IMR-90 (cell line): ENCODE results near the gene PTPN3. TPM values are rescaled to one million over a fixed set of nuclear protein-coding genes. Genes with fewer than 3 reads are reported as not detected.

Experiments used
- ATAC-seq: fragments of 200-7000 bp; cut with Tn5 transposase; 2 replicates; pipeline ENCODE4 v1.9.1; 2020; ENCODE audit warnings: low read depth, mild to moderate bottlenecking, moderate library complexity
- BruUV-seq: library from RNA; stranded (reverse); fragments of 400-500 nt; replicated peaks from 2 replicates; lab custom pipeline; 2021; lab: Mats Ljungman, UMichigan
- CTCF ChIA-PET: fragments of 300-600 bp; formaldehyde crosslinking; extraction: SDS; loops from one replicate; lab custom pipeline; 2021; ENCODE audit warnings: antibody characterized with exemption; lab: Yijun Ruan, JAX
- POLR2A ChIA-PET: fragments of 300-600 bp; sonication (Branson Sonifier 250); formaldehyde crosslinking; loops from one replicate; lab custom pipeline; 2022; ENCODE audit warnings: antibody characterized with exemption; ENCODE audit not compliant: unreplicated experiment; lab: Charles Lee
- DNase-seq: peaks from one replicate; pipeline ENCODE4 v3.0.0; 2013
- H2AFZ ChIP-seq: replicated peaks from 2 replicates; pipeline ENCODE3; 2013; ENCODE audit warnings: low read length, mild to moderate bottlenecking; ENCODE audit not compliant: poor library complexity
- H2AK5ac ChIP-seq: 2 replicates; pipeline ENCODE4 v1.6.1; 2013; ENCODE audit warnings: low read depth, low read length, inconsistent platforms
- H2AK9ac ChIP-seq: replicated peaks from 2 replicates; pipeline ENCODE3; 2013; ENCODE audit warnings: mild to moderate bottlenecking, low read depth, low read length, moderate library complexity; ENCODE audit not compliant: poor library complexity
- H2BK120ac ChIP-seq: 2 replicates; pipeline ENCODE4 v1.6.1; 2013; ENCODE audit warnings: low read depth, low read length, inconsistent platforms
- H2BK15ac ChIP-seq: 3 replicates; pipeline ENCODE4 v1.6.1; 2013; ENCODE audit warnings: low read depth, low read length, inconsistent platforms
- H2BK20ac ChIP-seq: 2 replicates; pipeline ENCODE4 v1.6.1; 2013; ENCODE audit warnings: low read depth, mild to moderate bottlenecking, inconsistent platforms, low read length, moderate library complexity
- H2BK5ac ChIP-seq: 2 replicates; pipeline ENCODE4 v1.6.1; 2013; ENCODE audit warnings: mild to moderate bottlenecking, low read depth, low read length, inconsistent platforms; ENCODE audit not compliant: poor library complexity, severe bottlenecking
- H3K14ac ChIP-seq: replicated peaks from 2 replicates; pipeline ENCODE4 v1.6.1; 2013; ENCODE audit warnings: low read depth, low read length, inconsistent platforms
- H3K18ac ChIP-seq: 2 replicates; pipeline ENCODE4 v1.6.1; 2013; ENCODE audit warnings: low read depth, low read length, control low read depth
- H3K23ac ChIP-seq: 2 replicates; pipeline ENCODE4 v1.6.1; 2013; ENCODE audit warnings: low read depth, low read length, inconsistent platforms
- H3K27ac ChIP-seq: 2 replicates; pipeline ENCODE4 v1.5.1; 2013; ENCODE audit warnings: mild to moderate bottlenecking, control low read depth, low read length; ENCODE audit not compliant: insufficient read depth
- H3K27me3 ChIP-seq: 2 replicates; pipeline ENCODE4 v1.6.1; 2013; ENCODE audit warnings: low read length; ENCODE audit not compliant: control insufficient read depth, insufficient read depth
- H3K36me3 ChIP-seq: 2 replicates; pipeline ENCODE4 v1.6.1; 2013; ENCODE audit warnings: low read length, mixed read lengths; ENCODE audit not compliant: control insufficient read depth, insufficient read depth
- H3K4ac ChIP-seq: 2 replicates; pipeline ENCODE4 v1.6.1; 2013; ENCODE audit warnings: low read depth, low read length, inconsistent platforms
- H3K4me1 ChIP-seq: 2 replicates; pipeline ENCODE4 v1.6.1; 2013; ENCODE audit warnings: low read length, mixed read lengths; ENCODE audit not compliant: control insufficient read depth, insufficient read depth
- H3K4me2 ChIP-seq: 2 replicates; pipeline ENCODE4 v1.6.1; 2013; ENCODE audit warnings: low read depth, mild to moderate bottlenecking, control low read depth, low read length, moderate library complexity
- H3K4me3 ChIP-seq: 2 replicates; pipeline ENCODE4 v1.5.1; 2013; ENCODE audit warnings: low read depth, mild to moderate bottlenecking, control low read depth, low read length, moderate library complexity; ENCODE audit not compliant: insufficient read depth
- H3K56ac ChIP-seq: 2 replicates; pipeline ENCODE4 v1.6.1; 2013; ENCODE audit warnings: low read length, inconsistent platforms; ENCODE audit not compliant: insufficient read depth; ENCODE audit errors: extremely low read depth
- H3K79me1 ChIP-seq, 2 experiments: 2 replicates each; pipeline ENCODE4 v1.6.1; 2013; ENCODE audit warnings: low read length in 2 of 2, inconsistent platforms in 1 of 2, low read depth in 1 of 2
- H3K9ac ChIP-seq: 2 replicates; pipeline ENCODE4 v1.6.1; 2013; ENCODE audit warnings: low read depth, low read length, control low read depth
- H3K9me1 ChIP-seq: 2 replicates; pipeline ENCODE4 v1.6.1; 2013; ENCODE audit warnings: low read length, inconsistent platforms; ENCODE audit not compliant: insufficient read depth
- H3K9me3 ChIP-seq: 2 replicates; pipeline ENCODE4 v1.6.1; 2013; ENCODE audit warnings: low read length; ENCODE audit not compliant: control insufficient read depth, insufficient read depth
- H4K20me1 ChIP-seq: 2 replicates; pipeline ENCODE4 v1.6.1; 2013; ENCODE audit warnings: low read length, inconsistent platforms; ENCODE audit not compliant: insufficient read depth
- H4K5ac ChIP-seq: 2 replicates; pipeline ENCODE4 v1.6.1; 2013; ENCODE audit warnings: mild to moderate bottlenecking, low read depth, low read length, control low read depth
- H4K8ac ChIP-seq, 2 experiments: 2 replicates each; pipeline ENCODE4 v1.6.1; 2013; ENCODE audit warnings: low read depth in 2 of 2, low read length in 2 of 2, control low read depth in 1 of 2, inconsistent platforms in 1 of 2
- H4K91ac ChIP-seq: 2 replicates; pipeline ENCODE4 v1.6.1; 2013; ENCODE audit warnings: low read depth, low read length, inconsistent platforms; ENCODE audit not compliant: insufficient read depth
- BHLHE40 ChIP-seq: fragments of 150-350 bp; IDR thresholded peaks from 2 replicates; pipeline ENCODE4 v1.6.1; 2016; ENCODE audit warnings: mild to moderate bottlenecking, low read depth, low read length
- CEBPB ChIP-seq: IDR thresholded peaks from 2 replicates; pipeline ENCODE4 v1.6.1; 2012; ENCODE audit warnings: low read depth, low read length, improper control_type of control experiment
- CHD1 ChIP-seq: IDR thresholded peaks from 2 replicates; pipeline ENCODE4 v1.6.1; 2012; ENCODE audit warnings: low read depth, low read length, improper control_type of control experiment
- MAFK ChIP-seq: IDR thresholded peaks from 2 replicates; pipeline ENCODE4 v1.6.1; 2012; ENCODE audit warnings: low read depth, low read length, improper control_type of control experiment
- RAD21 ChIP-seq: IDR thresholded peaks from 2 replicates; pipeline ENCODE4 v1.6.1; 2012; ENCODE audit warnings: low read length, improper control_type of control experiment
- RCOR1 ChIP-seq: IDR thresholded peaks from 2 replicates; pipeline ENCODE4 v1.6.1; 2012; ENCODE audit warnings: mild to moderate bottlenecking, low read length, improper control_type of control experiment; ENCODE audit not compliant: insufficient replicate concordance
- WGBS, 2 experiments: methylation state at CpG; one replicate each; pipeline versions ENCODE4 v1.1.5 to v1.1.7; 2013; ENCODE audit warnings: missing lambda C conversion rate in 2 of 2; ENCODE audit not compliant: insufficient read length in 1 of 2; ENCODE audit errors: extremely low coverage in 2 of 2; 5-methylcytosine and 5-hydroxymethylcytosine counted together
- dilution Hi-C: fragments of 300-500 bp; cut with HindIII; formaldehyde crosslinking; loops from one replicate; pipeline ENCODE4 v1.14.3; 2018; ENCODE audit warnings: low sequenced_read_pairs; ENCODE audit not compliant: unreplicated experiment
- in situ Hi-C: fragments of 300-500 bp; cut with MboI; formaldehyde crosslinking; loops from 3 replicates; pipeline ENCODE4 v1.14.3; 2019; ENCODE audit warnings: low sequenced_read_pairs, inconsistent platforms, mixed read lengths
- intact Hi-C: fragments of 100-400 bp; cut with micrococcal nuclease; formaldehyde crosslinking; loops from 2 replicates; pipeline ENCODE4 v1.10.0; 2022
- polyA plus RNA-seq, 3 experiments: library from polyadenylated mRNA; depleted of rRNA; stranded (reverse); fragments of >200 nt; gene quantifications; 2 replicates each; pipeline ENCODE4 v1.2.3, GENCODE V29; 2012; ENCODE audit warnings: low replicate concordance in 1 of 3
- total RNA-seq: library from RNA; depleted of rRNA; stranded (reverse); fragments of >200 nt; gene quantifications from 2 replicates; pipeline ENCODE4 v1.2.3, GENCODE V29; 2012
- TF ChIP-seq, protein P1 (sequence below): fragments of 150-350 bp; IDR thresholded peaks from 2 replicates; pipeline ENCODE4 v1.6.1; 2017; ENCODE audit warnings: mild to moderate bottlenecking, antibody characterized with exemption, low read length, low read depth

Gene PTPN3
- total and polyA plus RNA-seq, 2 of the 4 experiments (the other 2 are of a cell fraction) = 0.72 to 0.89 TPM

DNA sequence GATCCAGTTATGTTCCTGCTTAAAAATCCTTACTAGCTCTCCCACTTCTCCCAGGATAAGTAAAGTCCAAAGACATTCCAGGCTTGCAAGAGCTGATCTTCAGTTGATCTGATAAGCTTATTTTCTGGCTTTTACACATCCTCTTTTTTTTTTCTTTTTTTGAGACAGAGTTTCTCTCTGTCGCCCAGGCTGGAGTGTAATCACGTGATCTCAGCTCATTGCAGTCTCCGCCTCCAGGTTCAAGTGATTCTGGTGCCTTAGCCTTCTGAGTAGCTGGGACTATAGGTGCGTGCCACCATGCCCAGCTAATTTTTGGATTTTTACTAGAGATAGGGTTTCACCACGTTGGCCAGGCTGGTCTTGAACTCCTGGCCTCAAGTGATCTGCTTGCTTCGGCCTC, 37.3 kb upstream of the PTPN3 start:
- ChIA-PET CTCF (no interaction called here), POLR2A (no interaction called here)
- in situ Hi-C loops (no loop called here), dilution Hi-C loops (no loop called here), intact Hi-C loops (no loop called here)
- no peak overlapping the region for H3K27ac ChIP-seq
- H2BK120ac ChIP-seq = no peak overlapping the region
- BruUV-seq = no TSS peak
- H2AK9ac ChIP-seq = no peak overlapping the region
- no peak overlapping the region for H3K23ac ChIP-seq
- H2BK20ac ChIP-seq = no peak overlapping the region
- no peaks in the 10 kb centered on the region for H3K9me1 ChIP-seq
- no peak overlapping the region for H3K18ac ChIP-seq
- H4K91ac ChIP-seq = no peak overlapping the region
- no peak overlapping the region for H3K56ac ChIP-seq
- no peaks in the 10 kb centered on the region for H3K36me3 ChIP-seq
- H3K4me2 ChIP-seq = no peak overlapping the region
- H4K20me1 ChIP-seq = no peaks in the 10 kb centered on the region
- H4K5ac ChIP-seq = no peak overlapping the region
- H2BK5ac ChIP-seq = no peak overlapping the region
- no peak overlapping the region for H3K9ac ChIP-seq
- H3K4me1 ChIP-seq = no peaks in the 10 kb centered on the region
- DNase-seq (no peak), ATAC-seq (no peak)
- no peaks in the 10 kb centered on the region for H3K9me3 ChIP-seq
- no peak overlapping the region for H2BK15ac ChIP-seq
- TF ChIP-seq, protein P1, sequence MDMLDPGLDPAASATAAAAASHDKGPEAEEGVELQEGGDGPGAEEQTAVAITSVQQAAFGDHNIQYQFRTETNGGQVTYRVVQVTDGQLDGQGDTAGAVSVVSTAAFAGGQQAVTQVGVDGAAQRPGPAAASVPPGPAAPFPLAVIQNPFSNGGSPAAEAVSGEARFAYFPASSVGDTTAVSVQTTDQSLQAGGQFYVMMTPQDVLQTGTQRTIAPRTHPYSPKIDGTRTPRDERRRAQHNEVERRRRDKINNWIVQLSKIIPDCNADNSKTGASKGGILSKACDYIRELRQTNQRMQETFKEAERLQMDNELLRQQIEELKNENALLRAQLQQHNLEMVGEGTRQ = no peak
- TF ChIP-seq CHD1 (no peak), BHLHE40 (no peak), RCOR1 (no peak), RAD21 (no peak), CEBPB (no peak), MAFK (no peak)
- no peak overlapping the region for H4K8ac ChIP-seq
- peaks cover 19% of the 10 kb centered on the region for H3K27me3 ChIP-seq
- no peak overlapping the region for H3K4me3 ChIP-seq
- no peak overlapping the region for H2AK5ac ChIP-seq
- no peak overlapping the region for H3K14ac ChIP-seq
- H3K79me1 ChIP-seq = no peaks in the 10 kb centered on the region
- no peak overlapping the region for H3K4ac ChIP-seq
- H2AFZ ChIP-seq = no peak overlapping the region
- WGBS, 2 experiments = 67% methylated on average over 3 of the region's 6 CpGs; no CpG with 5 or more reads in 1 of the 2 experiments
